Tibial nerve (tissue), 3 donors: ENCODE data around the gene COPG2.

Experiments used
- POLR2A ChIP-seq, 2 donors: fragments of 450-650 bp; IDR thresholded peaks; one replicate each; pipeline ENCODE4 v1.6.1; 2017; ENCODE audit warnings: antibody characterized with exemption in 2 of 2, mild to moderate bottlenecking in 2 of 2, moderate library complexity in 2 of 2
- TF ChIP-seq, protein P1 (sequence below), 5 experiments: fragments of 200-600 bp in 3 of 5; fragments of 450-650 bp in 2 of 5; sonication (generic) in 3 of 5; IDR thresholded peaks; one replicate each; pipeline ENCODE4 v1.5.1; 2016 to 2019; ENCODE audit warnings: antibody characterized with exemption in 5 of 5, mild to moderate bottlenecking in 3 of 5, moderate library complexity in 2 of 5

DNA sequence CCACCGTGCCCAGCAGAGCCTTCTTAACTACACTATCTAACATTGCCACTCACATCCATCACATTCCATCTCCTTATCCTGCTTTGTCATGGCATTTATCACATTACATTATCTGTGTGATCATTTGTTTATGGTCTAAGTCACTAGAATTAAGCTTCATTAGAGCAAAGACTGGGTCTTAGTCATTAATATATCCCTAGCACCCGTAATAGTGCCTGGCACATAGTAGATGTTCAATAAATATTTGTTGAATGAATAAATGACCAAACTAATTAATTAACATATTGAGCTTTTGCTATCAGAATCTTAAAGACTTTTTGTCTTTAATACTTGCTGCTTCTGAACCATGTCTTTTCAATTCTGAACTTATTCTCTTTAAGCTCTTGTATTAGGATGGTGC is 5.9 kb upstream of the COPG2 start:
- no peak for TF ChIP-seq POLR2A (IDR thresholded peaks at IDR 0.05)
- TF ChIP-seq, protein P1, sequence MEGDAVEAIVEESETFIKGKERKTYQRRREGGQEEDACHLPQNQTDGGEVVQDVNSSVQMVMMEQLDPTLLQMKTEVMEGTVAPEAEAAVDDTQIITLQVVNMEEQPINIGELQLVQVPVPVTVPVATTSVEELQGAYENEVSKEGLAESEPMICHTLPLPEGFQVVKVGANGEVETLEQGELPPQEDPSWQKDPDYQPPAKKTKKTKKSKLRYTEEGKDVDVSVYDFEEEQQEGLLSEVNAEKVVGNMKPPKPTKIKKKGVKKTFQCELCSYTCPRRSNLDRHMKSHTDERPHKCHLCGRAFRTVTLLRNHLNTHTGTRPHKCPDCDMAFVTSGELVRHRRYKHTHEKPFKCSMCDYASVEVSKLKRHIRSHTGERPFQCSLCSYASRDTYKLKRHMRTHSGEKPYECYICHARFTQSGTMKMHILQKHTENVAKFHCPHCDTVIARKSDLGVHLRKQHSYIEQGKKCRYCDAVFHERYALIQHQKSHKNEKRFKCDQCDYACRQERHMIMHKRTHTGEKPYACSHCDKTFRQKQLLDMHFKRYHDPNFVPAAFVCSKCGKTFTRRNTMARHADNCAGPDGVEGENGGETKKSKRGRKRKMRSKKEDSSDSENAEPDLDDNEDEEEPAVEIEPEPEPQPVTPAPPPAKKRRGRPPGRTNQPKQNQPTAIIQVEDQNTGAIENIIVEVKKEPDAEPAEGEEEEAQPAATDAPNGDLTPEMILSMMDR (IDR thresholded peaks at IDR 0.05): no peak
